GM19025 (cell line): ENCODE measurements around the gene BCKDHA.
"Not testable (repeated sequence)": the region's sequence is repeated elsewhere in the genome, so short reads cannot be mapped to it uniquely, and the experiment has no call there.

Experiments used
- ATAC-seq: cut with Tn5 transposase; IDR thresholded peaks from one replicate; pipeline ENCODE4 v1.9.1; 2021; ENCODE audit warnings: mild to moderate bottlenecking, low read depth, moderate library complexity; ENCODE audit not compliant: unreplicated experiment

Gene BCKDHA

GRCh38 chr19:41422955-41423354 lies 25.3 kb downstream of the BCKDHA start:
- no peak for ATAC-seq

GRCh38 chr19:41424335-41425173 lies 26.9 kb downstream of the BCKDHA start:
- ATAC-seq: no peak

- no peak for ATAC-seq
Observed at GRCh38 chr19:41425174-41426115, 27.8 kb downstream of the BCKDHA start.

GRCh38 chr19:41426116-41426841 lies 28.7 kb downstream of the BCKDHA start:
- ATAC-seq: no peak

GRCh38 chr19:41426952-41427646 lies 29.5 kb downstream of the BCKDHA start, which contains the start of gene B3GNT8:
Gene B3GNT8, minus strand, starts transcription at chr19:41427374. Its CDS starts 596 bp downstream, at chr19:41426778.
- ATAC-seq: no peak

GRCh38 chr19:41427647-41428480 lies 30.2 kb downstream of the BCKDHA start:
- no peak for ATAC-seq

GRCh38 chr19:41428481-41428859 lies 30.9 kb downstream of the BCKDHA start:
- ATAC-seq: no peak

- no peak for ATAC-seq
Observed at GRCh38 chr19:41430922-41431321, 33.3 kb downstream of the BCKDHA start.

GRCh38 chr19:41431426-41432386 lies 34.1 kb downstream of the BCKDHA start:
- no peak for ATAC-seq

GRCh38 chr19:41433171-41433570 lies 35.6 kb downstream of the BCKDHA start:
- no peak for ATAC-seq

GRCh38 chr19:41434450-41434849 lies 36.8 kb downstream of the BCKDHA start:
- ATAC-seq: no peak

GRCh38 chr19:41435376-41435775 lies 37.8 kb downstream of the BCKDHA start:
- not testable (repeated sequence) for ATAC-seq

- ATAC-seq: no peak
Observed at GRCh38 chr19:41435936-41436673, 38.5 kb downstream of the BCKDHA start.

GRCh38 chr19:41436674-41436951 lies 39.0 kb downstream of the BCKDHA start:
- ATAC-seq: no peak

GRCh38 chr19:41437944-41438574 lies 40.4 kb downstream of the BCKDHA start:
- ATAC-seq: no peak

GRCh38 chr19:41439441-41440222 lies 42.0 kb downstream of the BCKDHA start, which contains the start of gene DMAC2:
Gene DMAC2, minus strand, starts transcription at chr19:41439912. Its CDS starts 13 bp downstream, at chr19:41439899.
- peak; percentile 90 for ATAC-seq
